Stomach (tissue), 4 donors: ENCODE measurements around the gene SELENOW.

Experiments
- EP300 ChIP-seq: sonication (generic); formaldehyde crosslinking; IDR thresholded peaks from one replicate; pipeline ENCODE4 v1.6.1; 2017; ENCODE audit warnings: antibody characterized with exemption
- POLR2A ChIP-seq, 4 donors: fragments of 450-650 bp; IDR thresholded peaks; one replicate each; pipeline ENCODE4 v1.6.1; 2016; ENCODE audit warnings: antibody characterized with exemption in 4 of 4, control low read depth in 2 of 4, mild to moderate bottlenecking in 1 of 4, moderate library complexity in 1 of 4
- POLR2AphosphoS5 ChIP-seq, 3 donors: sonication (generic); formaldehyde crosslinking; IDR thresholded peaks; one replicate each; pipeline ENCODE4 v1.6.1; 2016; ENCODE audit warnings: antibody characterized with exemption in 3 of 3
- TF ChIP-seq, protein P1 (sequence below), 7 experiments: fragments of 450-650 bp in 4 of 7; fragments of 200-600 bp in 3 of 7; sonication (generic) in 3 of 7; IDR thresholded peaks; one replicate each; pipeline ENCODE4 v1.5.1; 2016 to 2019; ENCODE audit warnings: antibody characterized with exemption in 7 of 7, control low read depth in 2 of 7, mild to moderate bottlenecking in 1 of 7

DNA sequence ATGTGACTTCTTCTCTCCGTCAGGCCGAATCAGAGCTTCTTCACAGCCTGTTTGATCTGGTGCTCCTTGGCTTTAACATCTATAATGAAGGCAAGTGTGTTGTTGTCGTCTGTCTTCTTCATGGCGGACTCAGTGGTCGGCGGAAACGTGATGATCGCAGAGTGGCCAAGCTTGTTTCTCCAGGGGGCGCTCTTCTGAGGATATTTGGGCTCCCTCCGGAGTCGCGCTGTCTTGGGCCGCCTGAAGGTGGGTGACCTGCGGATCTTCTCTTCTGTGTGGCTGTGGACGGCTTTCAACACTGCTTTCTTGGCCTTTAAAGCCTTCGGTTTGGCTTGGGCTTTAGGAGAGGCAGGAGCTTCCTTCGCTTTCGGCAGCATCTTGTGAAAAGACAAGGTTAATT is 16.0 kb downstream of the SELENOW start:
- TF ChIP-seq, protein P1, sequence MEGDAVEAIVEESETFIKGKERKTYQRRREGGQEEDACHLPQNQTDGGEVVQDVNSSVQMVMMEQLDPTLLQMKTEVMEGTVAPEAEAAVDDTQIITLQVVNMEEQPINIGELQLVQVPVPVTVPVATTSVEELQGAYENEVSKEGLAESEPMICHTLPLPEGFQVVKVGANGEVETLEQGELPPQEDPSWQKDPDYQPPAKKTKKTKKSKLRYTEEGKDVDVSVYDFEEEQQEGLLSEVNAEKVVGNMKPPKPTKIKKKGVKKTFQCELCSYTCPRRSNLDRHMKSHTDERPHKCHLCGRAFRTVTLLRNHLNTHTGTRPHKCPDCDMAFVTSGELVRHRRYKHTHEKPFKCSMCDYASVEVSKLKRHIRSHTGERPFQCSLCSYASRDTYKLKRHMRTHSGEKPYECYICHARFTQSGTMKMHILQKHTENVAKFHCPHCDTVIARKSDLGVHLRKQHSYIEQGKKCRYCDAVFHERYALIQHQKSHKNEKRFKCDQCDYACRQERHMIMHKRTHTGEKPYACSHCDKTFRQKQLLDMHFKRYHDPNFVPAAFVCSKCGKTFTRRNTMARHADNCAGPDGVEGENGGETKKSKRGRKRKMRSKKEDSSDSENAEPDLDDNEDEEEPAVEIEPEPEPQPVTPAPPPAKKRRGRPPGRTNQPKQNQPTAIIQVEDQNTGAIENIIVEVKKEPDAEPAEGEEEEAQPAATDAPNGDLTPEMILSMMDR (IDR thresholded peaks at IDR 0.05): no peak
- TF ChIP-seq EP300: no peak
- no peak for TF ChIP-seq POLR2A (IDR thresholded peaks at IDR 0.05)
- TF ChIP-seq POLR2AphosphoS5 (IDR thresholded peaks at IDR 0.05): no peak
